Measurements from ENCODE around the gene TUBGCP5.
"Not testable (repeated sequence)": the region's sequence is repeated elsewhere in the genome, so short reads cannot be mapped to it uniquely, and the experiment has no call there.

The TUBGCP5 gene

DNA sequence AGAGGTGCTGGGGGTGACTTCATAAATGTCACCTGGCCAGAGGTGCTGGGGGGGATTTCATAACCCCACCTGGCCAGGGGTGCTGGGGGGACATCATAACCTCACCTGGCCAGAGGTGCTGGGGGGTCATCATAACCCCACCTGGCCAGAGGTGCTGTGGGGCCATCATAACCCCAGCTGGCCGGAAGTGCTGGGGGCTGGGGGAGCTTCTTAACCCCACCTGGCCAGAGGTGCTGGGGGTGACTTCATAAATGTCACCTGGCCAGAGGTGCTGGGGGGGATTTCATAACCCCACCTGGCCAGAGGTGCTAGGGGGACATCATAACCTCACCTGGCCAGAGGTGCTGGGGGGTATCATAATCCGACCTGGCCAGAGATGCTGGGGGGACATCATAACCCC, 4.6 kb upstream of the TUBGCP5 start:
- not testable (repeated sequence) for FAIRE-seq; DNase-seq (ENCODE audit: extremely low spot score, insufficient read length, low read depth)

DNA sequence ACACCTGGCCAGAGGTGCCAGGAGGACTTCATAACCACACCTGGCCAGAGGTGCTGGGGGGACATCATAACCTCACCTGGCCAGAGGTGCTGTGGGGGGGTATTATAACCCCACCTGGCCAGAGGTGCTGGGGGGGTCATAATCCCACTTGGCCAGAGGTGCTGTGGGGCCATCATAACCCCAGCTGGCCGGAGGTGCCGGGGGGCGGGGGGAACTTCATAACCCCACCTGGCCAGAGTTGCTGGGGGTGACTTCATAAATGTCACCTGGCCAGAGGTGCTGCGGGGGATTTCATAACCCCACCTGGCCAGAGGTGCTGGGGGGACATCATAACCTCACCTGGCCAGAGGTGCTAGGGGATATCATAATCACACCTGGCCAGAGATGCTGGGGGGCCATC, 4.2 kb upstream of the TUBGCP5 start:
- not testable (repeated sequence) for FAIRE-seq; DNase-seq (ENCODE audit: extremely low spot score, insufficient read length, low read depth)

DNA sequence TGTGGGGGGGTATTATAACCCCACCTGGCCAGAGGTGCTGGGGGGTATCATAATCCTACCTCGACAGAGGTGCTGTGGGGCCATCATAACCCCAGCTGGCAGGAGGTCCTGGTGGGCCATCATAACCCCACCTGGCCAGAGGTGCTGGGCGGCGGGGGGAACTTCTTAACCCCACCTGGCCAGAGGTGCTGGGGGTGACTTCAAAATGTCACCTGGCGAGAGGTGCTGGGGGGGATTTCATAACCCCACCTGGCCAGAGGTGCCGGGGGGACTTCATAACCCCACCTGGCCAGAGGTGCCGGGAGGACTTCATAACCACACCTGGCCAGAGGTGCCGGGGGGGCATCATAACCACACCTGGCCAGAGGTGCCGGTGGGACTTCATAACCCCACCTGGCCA, 2.4 kb upstream of the TUBGCP5 start:
- FAIRE-seq; DNase-seq (ENCODE audit: extremely low spot score, insufficient read length, low read depth): not testable (repeated sequence)

DNA sequence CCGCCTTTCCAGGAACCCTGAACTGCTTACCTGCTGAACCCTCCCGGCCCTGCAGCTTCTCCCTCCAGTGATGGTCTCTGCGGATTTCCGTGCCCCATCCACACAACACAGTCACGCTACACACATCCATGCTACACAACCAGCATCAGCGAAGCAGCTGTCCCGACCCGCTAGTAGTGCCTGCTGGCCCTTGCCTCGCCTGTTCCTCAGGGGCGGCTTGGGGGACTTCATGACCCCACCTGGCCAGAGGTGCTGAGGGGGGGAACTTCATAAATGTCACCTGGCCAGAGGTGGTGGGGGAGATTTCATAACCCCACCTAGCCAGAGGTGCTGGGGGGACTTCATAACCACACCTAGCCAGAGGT, 530 bp upstream of the TUBGCP5 start:
- no peak for FAIRE-seq

DNA sequence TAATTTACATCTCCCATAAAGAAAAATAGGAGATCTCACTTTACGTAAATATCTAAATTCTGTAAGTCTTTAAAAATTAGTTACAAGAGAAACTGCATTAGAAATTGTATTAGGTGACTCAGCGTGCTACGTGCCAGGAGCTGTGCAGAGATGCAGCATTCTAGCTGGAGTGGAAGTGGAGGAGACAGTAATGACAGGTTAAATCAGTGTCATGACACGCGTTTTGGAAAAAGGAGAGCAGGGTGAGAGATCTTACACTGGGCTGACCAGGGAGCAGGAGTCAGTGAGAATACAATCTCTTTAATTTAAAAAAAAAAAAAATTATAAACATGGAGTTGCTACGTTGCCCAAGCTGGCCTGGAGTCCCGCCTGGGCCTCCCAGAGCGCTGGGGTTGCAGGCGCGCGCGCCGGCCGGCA, 635 bp downstream of the TUBGCP5 start:
- DNase-seq (ENCODE audit: extremely low spot score, insufficient read length, low read depth) = no peak
- no peak for FAIRE-seq

More for the DNA sequence above, 530 bp upstream of the TUBGCP5 start:
- no peak for DNase-seq (ENCODE audit: extremely low spot score, insufficient read length, low read depth)

DNA sequence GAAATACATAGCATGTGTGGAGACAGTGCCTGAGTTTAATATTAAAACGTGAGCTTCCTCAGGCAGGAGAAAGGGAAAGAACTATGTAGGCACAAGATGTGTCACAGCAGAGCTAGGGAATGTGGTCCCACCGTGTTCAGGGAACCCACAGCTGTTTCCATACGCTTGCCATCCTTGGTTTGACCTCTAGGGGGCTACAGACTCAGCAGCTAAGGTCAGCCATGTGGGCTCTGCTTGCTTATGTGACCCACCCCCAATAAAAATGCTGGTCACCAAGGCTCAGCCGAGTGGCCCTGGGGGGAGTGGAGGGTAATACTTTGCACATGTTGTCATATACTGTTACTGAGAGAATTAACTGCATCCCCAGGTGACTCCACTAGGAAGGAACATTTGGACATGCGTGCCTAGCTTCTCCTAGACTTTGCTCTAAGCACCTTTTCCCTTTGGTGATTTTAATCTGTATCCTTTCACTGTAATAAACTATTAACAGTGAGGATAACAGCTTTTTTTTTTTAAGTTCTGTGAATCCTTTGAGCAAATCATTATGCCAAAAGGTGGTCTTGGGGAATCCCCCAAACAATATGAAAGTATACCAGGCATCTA, 3.3 kb downstream of the TUBGCP5 start:
- DNase-seq (ENCODE audit: extremely low spot score, insufficient read length, low read depth) (no peak), FAIRE-seq (no peak)

DNA sequence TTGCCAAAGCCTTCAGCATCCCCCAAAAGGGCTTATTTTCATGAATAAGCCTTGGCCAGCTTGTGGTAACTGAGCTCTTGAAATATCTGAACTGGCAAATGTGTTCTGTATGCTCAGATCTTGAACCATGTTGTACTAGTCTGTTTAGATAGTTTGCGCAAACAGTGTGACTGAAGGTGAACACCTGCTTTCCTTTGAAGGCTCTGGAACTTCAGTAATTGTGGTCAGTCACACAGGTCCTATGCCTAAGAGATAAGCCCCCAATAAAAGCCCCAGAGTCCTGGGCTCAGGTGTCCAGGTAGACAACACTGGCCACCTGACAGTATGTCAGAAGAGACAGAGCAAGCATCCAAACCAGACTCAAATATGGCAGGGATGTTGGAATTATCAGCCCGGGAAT, 5.4 kb downstream of the TUBGCP5 start:
- no peak for DNase-seq (ENCODE audit: extremely low spot score, insufficient read length, low read depth)
- FAIRE-seq = no peak

DNA sequence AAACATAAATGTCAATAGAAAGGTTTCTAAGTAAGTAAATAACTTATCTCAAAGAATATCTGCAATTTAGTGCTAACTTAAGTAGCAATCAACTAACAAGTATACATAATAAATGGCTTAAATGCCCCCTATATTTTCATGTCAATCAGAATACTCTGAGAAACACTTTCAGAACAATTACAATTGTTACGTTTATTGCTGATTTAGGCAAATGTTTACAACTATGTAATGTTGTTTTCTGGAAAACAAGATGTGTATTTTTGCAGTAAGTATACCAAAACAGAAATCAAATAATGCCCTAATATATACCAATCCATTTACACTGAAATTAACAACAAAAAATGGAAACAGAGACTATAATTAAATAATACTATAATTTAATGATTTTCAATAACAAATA, 13.2 kb downstream of the TUBGCP5 start:
- DNase-seq (ENCODE audit: extremely low spot score, insufficient read length, low read depth) (no peak), FAIRE-seq (no peak)

DNA sequence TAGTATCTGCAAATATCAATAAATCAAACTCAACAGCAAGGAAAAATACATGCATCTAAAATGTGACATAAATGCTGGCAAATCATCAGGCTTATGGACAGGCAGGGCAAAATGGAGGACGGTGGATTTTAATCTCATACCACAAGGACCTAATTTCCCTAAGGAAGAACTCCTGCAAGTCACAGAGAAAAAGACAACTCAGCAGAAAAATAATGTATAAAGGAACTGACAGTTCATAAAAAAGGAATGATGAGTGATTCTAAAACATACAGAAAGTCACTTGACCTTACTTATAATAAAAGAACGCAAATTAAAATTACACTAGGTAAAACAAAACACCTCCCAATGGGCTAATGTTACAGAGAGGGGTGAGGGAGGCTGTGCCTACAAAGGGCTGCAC, 17.2 kb downstream of the TUBGCP5 start:
- DNase-seq (ENCODE audit: extremely low spot score, insufficient read length, low read depth) (no peak), FAIRE-seq (no peak)

DNA sequence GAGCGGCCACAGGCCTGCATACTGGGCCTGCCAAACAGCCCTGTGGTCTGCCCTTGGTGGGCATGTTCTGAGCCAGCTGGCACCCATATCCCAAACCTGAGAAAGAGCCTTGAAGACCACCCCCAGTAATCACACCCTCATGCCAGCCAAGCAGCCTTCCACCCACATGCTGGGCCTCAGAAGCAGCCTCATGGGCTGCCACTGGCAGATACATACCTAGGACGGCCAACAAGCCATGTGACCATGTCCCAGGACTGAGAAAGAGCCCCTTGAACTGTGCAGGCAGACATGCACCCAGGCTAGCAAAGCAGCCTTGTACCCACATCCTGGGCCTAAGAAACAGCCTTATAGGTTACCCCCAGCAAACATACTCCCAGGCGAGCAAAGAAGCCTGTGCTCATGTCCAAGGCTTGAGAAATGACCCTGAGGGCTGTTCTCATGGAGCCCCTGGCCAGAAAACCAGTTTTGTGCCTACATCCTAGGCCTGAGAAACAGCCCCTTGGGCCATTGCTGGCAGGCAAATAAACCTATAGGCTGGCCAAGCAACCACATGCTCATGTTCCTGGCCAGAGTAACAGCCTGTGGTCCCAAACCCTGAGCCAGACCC, 24.9 kb downstream of the TUBGCP5 start:
- no peak for FAIRE-seq

DNA sequence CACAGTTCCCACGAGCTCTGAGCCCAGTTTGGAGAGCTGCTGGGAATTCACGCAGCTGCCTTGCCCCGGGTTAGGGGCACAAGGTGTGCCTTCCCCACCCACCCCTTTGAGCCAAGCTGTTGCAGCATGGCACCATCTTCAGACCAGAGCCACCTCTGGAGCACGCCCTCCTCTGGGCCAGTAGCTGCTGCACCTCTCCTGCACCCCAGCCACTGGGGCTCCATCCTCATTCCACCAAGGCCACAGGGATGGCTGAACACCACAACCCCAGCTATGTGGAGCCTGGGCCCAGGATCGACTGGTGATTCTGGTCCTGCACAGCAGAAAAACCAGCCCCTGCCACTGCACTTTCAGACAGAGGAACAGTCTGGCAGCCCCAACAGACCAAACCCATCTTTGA, 25.7 kb downstream of the TUBGCP5 start:
- FAIRE-seq = no peak
- no peak for DNase-seq (ENCODE audit: extremely low spot score, insufficient read length, low read depth)

More for the DNA sequence above, 24.9 kb downstream of the TUBGCP5 start:
- DNase-seq (ENCODE audit: extremely low spot score, insufficient read length, low read depth) = no peak

DNA sequence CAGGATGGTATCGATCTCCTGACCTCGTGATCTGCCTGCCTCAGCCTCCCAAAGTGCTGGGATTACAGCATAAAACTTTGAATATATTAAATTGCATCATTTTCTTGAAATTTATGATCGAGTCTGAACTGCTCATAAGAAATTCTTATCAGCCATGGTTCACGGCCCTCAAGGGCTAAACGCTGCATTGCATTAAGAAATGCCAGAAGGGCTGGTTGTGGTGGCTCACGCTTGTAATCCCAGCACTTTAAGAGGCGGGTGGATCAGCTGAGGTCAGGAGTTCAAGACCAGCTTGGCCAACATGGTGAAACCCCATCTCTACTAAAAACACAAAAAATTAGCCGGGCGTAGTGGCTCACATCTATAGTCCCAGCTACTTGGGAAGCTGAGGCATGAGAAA, 26.8 kb downstream of the TUBGCP5 start:
- not testable (repeated sequence) for DNase-seq (ENCODE audit: extremely low spot score, insufficient read length, low read depth); FAIRE-seq

DNA sequence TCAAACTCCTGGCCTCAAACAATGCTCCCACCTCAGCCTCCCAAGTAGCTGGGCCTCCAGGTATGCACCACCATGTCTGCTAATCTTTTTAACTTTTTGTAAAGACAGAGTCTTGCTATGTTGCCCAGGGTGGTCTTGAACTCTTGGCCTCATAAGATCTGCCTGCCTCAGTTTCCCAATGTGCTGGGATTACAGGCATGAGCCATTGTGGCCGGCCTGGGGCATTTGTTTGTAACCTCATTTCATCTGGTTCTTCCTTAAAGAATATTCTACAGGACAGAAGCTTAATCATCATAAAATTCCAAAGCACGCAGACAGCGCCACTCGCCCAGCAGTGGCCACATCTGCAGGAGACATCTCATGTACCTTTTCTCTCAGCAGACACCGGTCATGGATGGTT, 35.6 kb downstream of the TUBGCP5 start:
- no peak for FAIRE-seq
- DNase-seq (ENCODE audit: extremely low spot score, insufficient read length, low read depth) = no peak

DNA sequence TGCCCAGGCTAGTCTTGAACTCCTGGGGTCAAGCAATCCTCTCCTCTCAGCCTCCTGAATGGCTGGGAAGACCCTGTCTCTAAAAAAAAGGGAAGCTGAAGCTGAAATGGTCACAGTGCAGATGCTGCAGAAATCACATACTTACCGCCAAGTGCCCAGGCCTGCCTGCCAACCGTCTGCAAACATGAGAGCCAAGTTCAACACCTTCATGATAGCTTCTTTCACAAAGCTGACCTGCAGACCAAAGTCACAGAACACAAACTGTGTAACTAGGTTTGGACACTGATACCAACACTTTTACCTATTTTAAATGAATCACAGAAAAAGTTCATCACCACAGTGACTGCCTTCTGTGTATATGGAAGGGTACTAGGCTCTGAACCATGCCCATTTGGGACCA, 36.4 kb downstream of the TUBGCP5 start:
- no peak for FAIRE-seq

DNA sequence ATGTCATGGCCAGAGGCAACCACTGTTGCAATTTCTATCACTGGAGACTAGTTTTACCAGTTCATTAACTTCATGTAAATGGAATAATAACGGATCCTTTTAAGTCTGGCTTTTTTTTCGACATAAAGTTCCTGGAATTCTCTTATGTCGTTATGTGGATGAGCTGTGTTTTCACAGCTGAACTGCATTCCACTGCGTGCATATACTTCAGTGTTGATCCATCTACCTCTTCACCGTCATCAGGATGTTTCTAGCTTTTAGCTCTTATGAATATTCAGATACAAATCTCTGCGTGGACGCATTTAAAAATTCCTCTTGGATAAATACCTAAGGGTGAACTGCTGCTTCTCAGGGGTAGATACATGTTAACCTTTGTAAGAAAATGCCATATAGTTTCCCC, 43.6 kb downstream of the TUBGCP5 start:
- FAIRE-seq (no peak), DNase-seq (ENCODE audit: extremely low spot score, insufficient read length, low read depth) (no peak)

More for the DNA sequence above, 36.4 kb downstream of the TUBGCP5 start:
- no peak for DNase-seq (ENCODE audit: extremely low spot score, insufficient read length, low read depth)

DNA sequence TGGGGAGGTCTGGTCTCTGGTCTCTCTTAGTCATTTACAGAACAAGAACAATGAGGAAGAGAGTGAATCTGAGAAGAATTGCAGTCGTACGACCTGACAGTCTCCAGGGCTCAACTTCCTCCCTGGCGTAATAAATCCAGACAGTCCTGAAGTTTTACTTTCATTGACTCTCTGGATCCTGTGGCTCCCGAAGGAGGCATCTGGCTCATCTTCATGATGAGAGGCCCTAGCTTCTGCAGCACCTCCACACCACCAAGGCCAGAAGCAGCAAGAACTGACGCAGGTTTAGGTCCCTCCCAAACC, 47.4 kb downstream of the TUBGCP5 start:
- no peak for DNase-seq (ENCODE audit: extremely low spot score, insufficient read length, low read depth)
- no peak for FAIRE-seq

DNA sequence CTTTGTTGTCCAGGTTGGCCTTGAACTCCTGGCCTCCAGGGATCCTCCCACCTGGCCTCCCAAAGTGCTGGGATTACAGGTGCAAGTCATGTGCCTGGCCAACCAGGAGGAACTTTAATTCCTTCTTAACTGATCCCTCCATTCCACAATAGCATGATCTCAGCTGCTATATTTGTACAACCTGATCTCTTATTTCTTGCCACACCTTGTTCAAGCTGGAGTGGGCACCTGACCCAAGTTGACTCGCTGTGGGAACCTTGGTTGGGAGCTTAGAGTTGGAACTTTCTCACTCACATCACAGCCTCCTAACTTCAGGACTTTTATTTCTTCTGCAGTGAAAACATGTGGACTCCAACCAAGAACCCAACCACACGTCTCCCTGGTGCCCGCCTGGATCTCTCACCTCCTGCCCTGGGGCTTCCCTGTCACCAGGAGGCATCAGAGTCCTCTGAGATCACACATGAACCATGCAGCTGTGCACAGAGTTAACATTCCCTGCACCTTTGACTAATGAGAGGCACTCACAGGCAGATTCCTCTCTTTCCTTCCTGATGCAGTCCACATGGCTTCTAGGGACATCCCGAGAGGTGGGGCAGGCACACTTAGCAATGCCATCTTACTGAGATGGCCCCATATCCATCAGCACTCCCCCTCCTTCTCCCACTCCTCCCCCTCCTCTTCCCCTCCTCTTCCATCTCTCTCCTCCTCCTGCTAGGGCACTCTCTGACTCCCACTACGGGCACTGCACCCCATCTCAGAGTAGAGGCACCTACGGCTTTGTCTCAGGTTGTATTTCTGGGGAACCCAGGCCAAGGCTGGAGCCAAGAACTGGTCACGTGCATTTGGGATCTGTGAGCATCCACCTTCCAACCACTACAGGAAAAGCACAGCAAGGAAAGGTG, 49.5 kb downstream of the TUBGCP5 start:
- DNase-seq (ENCODE audit: extremely low spot score, insufficient read length, low read depth) = no peak
- FAIRE-seq = no peak

DNA sequence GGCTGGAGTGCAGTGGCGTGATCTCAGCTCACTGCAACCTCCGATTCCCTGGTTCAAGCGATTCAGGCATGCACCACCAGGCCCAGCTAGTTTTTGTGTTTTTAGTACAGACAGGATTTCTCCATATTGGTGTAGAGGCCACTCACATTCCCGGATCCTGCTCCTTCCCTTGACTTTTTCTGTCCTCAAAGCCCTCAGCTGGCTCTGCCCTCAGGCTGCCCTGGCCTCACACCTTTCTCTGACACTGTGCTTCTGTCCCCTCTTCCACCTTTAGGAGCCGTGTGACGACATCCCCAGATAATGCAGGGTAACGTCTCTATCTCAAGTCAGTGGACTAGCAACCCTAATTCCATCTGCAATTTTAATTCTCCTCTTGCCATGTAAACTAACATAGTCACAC, 50.6 kb downstream of the TUBGCP5 start:
- DNase-seq (ENCODE audit: extremely low spot score, insufficient read length, low read depth) (no peak), FAIRE-seq (no peak)

DNA sequence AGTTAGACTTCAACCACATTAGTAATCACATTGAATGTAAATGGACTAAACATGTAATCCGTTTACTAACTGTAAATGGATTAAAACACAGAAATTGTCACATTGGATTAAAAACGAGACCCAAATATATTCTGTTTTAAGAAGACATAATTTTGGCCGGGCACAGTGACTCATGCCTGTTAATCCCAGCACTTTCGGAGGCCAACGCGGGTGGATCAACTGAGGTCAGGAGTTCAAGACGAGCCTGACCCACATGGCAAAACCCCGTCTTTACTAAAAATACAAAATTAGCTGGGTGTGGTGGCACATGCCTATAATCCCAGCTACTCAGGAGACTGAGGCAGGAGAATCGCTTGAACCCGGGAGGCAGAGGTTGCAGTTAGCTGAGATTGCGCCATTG, 57.4 kb downstream of the TUBGCP5 start:
- DNase-seq (ENCODE audit: extremely low spot score, insufficient read length, low read depth); FAIRE-seq: not testable (repeated sequence)

DNA sequence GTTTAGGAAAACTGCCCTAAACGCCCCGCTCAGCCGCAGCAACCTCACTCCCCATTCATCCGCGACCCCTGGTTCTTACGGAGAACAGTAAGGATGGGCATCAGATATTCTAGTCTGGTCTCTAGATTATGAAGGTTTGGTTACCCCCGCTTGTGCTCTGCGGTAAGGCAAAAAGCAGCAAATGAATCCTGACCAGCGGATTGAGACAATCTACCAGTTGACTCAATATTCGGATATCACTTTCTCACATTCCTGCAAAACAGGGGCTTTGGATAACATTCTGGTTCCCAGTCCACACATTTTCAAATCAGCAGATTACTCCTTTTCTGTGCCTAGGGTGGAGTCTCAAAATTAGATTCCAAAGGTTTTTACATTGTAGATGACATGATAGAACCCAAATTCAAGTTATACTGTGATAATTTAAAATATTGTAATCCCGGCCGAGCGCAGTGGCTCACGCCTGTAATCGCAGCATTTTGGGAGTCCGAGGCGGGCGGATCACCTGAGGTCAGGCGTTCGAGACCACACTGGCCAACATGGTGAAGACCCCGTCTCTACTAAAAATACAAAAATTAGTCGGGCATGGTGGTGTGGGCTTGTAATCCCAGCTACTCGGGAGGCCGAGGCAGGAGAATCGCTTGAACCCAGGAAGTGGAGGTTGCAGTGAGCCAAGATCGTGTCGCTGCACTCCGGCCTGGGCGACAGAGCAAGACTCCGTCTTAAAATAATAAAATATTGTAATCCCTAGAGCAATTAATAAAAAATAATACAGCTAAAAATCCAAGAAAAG, 58.1 kb downstream of the TUBGCP5 start:
- DNase-seq (ENCODE audit: extremely low spot score, insufficient read length, low read depth) (no peak), FAIRE-seq (no peak)

All from GM18507 (cell line).